HG03378 (cell line): ENCODE data around the gene KRT3.

ENCODE experiments used
- ATAC-seq: cut with Tn5 transposase; IDR thresholded peaks from one replicate; pipeline ENCODE4 v1.9.1; 2021; ENCODE audit warnings: mild to moderate bottlenecking, moderate library complexity; ENCODE audit not compliant: unreplicated experiment

Gene KRT3

GRCh38 chr12:52815161-52815560 lies 19.2 kb upstream of the KRT3 start:
- ATAC-seq = no peak

DNA sequence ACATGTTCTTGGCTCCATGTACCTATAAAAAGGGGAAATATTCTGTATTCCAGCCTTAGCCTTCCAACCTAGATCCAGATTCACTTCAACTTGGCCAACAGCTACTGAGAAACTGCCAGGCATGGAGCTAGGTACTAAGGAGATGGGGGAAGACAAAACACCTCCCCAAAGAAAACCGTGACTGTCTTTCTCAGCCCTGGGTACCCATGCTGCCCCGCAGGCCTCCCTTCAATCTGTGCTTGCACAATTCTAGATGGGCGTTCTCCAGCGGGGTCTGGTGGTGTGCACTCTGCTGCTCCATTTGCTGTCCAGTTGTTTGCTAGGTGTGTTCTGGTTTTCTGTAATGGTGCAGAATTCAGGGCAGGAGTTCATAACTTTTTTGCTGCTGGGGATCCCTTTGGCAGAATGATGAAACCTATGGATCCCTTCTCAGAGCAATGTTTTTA lies 18.8 kb upstream of the KRT3 start:
- ATAC-seq = no peak

DNA sequence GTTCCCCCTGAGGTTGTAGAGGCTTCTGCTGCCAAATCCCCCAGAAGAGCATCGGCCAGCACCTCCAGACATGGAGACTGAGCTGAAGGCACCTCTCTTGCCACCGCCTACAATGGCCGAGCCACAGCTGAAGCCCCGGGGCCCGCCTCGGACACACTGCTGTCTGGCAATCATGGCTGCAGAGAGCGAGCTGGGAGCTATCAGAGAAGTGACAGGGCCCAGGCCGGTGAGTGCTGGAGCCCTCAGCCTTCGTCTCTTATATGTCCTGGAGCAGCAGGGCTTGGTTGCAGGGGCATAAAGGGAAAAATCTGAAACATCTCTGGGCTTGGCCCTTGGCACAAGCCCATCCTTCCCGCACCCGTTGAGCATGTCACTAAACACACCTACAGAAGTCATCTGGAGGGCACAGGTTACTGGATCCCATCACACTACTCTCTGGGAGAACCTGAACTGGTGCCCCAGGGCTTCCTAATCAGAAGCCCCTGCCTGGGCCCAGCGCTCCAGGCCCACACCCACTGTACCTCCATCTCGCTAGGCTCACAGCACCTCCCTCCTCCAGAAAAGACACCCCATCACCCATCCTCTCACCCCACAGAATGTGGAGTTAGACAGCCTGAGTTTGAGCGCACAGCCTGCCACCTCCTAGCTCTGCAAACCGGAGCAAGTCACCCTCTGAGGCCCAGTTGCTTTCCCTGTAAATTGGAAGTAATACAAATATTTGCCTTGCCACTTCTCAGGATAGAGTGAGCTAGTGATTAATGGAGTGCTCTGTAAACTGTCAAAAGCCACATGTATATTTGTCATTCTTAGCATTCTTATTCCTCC lies 18.2 kb upstream of the KRT3 start, which contains the start of gene KRT4:
Gene KRT4, minus strand, starts transcription at position 232 of the 825 bp plus-strand sequence. Its CDS starts 58 bp downstream, at position 174.
- no peak for ATAC-seq

DNA sequence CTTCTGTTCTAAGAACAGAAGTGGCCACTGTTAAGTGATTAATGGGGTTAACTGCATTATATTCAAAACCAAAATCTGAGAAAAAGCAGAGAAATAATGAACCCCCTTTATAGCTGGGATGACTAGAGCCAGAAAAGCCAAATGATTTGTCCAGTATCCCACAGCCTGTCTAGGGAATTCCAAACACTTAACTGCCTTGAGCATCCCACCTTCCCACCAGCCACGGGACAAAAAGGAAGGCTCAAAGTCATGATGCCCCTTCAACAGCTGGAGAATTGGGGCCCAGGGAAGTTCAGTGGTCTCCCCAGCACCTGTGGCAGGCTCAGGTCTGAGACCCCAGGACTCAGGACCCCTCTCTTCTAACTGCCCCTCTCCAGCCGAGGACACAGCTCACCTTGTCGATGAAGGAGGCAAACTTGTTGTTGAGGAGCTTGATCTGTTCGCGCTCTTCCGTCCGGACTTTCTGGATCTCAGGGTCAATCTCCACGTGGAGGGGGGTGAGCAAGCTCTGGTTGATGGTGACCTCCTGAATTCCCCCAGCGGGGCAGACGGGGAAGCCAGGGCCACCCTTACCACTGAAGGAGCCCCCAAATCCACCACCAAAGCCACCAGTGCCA lies 17.4 kb upstream of the KRT3 start:
- no peak for ATAC-seq

DNA sequence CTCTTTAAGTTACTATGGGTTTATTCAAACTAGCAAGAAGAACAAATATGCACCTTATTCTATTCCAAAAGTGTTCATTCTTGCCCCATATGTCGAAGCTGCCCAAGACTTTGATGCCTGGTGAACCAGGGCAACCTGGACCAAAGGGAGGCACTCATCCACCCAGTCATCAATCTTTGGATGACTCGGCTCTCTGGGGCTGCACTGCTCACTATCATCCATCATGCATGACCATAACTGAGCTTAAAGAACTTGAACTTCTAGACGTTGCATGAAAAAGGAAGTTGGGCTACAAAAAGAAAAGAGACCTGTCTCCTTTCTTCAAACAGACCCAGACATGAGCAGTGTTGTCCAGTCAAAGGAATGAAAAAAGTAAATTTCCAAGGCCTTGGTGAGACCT lies 16.8 kb upstream of the KRT3 start:
- no peak for ATAC-seq

GRCh38 chr12:52812073-52812400 lies 16.1 kb upstream of the KRT3 start:
- ATAC-seq = no peak

- no peak for ATAC-seq
These were observed 15.5 kb upstream of the KRT3 start for GRCh38 chr12:52811191-52812072.

GRCh38 chr12:52810554-52810953 lies 14.6 kb upstream of the KRT3 start:
- no peak for ATAC-seq

- ATAC-seq = no peak
These were observed 13.2 kb upstream of the KRT3 start for GRCh38 chr12:52809166-52809565.

DNA sequence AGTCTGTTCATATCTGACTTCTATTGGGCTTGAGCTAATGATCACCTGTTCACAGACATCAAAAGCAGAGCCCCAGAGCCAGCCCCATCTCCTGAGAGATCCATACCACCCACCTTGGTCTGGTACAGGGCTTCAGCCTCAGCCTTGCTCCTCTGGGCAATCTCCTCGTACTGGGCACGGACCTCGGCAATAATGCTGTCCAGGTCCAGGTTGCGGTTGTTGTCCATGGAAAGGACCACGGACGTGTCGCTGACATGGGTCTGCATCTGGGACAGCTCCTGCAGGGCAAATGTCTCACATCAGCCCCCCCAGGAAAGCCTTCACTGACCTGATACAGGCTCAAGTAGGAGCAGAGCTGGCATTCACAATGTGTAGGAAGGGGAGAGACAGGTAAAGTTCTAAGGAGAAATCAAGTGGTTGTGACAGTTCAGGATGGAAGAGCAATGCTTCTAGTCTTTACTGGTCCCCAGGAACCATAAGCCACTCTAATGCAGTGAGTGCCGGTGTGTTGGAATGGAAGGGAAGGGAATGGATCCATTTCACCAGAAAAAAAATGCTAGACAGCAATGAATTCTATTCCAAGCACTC lies 12.8 kb upstream of the KRT3 start:
- no peak for ATAC-seq

DNA sequence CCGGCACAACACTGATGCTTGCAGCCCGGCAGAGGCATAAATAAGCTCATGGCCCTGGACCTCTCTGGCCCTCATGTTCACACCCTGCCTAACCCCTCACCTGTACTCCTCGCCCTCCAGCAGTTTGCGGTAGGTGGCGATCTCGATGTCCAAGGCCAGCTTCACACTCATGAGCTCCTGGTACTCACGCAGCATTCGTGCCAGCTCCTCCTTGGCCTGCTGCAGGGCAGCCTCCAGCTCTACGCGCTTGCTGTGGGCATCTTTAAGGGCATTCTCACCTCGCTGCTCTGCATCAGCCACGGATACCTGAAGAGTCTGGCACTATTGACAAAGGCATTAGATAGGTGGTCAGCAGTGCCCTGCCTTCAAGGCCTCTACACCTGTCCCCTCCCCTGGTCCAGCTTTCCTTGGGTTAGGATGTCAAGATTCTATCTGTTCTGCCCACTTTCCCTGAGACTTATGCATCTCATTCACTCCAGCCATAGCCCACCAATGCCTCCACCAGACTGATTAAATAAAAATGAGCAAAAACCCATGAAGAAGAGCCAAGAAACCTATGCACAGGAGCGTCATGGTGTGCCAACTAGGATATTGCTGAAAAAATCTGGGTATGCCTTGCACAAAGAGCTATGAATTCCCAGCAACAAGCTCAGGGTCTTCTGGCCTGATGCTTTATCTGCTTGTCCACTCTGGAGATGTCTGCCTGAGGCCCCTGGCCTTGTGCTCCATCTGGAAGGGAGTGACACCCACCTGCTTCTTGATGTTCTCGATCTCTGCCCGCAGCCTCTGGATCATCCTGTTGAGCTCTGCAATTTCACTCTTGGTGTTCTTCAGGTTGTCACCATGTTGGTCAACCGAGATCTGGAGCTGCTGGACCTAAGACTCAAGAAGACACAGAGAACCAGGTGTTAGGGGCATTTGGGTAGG lies 11.9 kb upstream of the KRT3 start:
- no peak for ATAC-seq

DNA sequence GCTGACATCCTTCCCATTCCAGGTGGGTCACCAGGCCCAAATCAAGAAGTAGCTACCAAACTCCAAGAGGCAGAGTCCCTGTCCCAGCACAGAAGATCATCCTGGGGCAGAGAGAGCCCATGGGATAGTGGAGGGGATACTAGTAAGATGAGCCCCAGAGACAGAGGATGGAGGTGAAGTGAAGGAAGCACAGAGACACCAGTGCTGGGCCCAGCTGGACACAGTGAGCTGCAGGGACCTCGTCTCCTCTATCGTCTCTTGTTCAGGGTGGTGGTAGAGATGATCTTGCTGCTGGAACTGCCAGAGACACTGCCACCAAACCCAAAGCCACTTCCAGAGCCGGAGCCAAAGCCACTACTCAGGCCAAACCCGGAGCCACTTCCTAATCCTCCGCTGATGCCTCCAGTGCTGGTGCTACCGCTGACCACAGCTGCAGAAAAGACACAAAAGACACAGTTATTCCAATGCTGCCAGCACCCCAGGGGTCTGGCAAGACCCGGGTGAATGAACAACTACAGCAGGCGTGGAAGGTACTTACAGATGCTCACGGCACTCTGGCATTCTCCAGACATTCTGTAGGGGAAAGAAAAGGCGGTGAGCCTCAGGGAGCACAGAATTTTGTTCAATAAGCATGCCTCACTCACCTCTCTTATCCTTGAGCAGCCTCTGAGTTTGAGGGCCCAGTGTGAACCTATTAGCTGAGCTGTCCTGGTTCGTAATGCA lies 11.1 kb upstream of the KRT3 start:
- ATAC-seq = no peak

- ATAC-seq = no peak
These were observed 10.4 kb upstream of the KRT3 start for GRCh38 chr12:52806169-52806811.

DNA sequence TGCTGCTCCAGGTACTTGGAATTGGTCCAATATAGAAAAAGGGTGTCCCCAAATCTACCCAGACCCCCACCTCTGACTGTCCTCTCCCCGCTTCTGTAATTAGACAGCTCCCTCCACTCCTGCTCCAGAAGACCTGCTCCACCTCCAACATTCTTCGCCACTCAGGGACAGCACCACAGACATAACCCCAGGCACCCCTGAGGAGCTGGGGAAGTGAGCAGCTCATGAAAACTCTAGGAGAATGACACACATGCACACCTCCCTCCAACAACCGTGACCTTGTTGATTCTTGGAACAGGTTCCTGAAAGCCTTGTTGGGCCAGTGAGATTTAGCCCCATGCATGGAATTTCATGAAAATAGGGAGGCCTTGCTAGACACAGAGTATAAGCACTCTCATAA lies 9.8 kb upstream of the KRT3 start:
- ATAC-seq = no peak

DNA sequence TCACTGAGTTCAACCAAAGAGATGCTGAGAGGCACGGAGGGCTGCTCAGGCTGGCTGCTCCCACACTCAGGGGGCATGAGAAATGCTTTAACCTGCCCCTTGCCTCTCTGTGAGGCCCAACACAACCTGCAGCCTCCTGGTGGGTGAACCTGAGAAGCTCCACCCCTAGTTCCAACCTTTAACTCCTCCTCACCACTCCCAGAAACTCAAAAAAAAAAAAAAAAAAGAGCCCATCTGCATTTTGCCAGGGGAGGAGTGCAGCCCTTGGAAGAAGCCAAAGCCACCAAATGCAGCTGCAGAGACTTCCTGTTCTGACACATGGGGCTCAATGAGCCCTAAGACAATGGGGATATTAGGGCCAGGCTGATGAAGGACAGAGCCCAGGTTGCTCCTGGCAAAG lies 9.1 kb upstream of the KRT3 start:
- ATAC-seq = no peak

DNA sequence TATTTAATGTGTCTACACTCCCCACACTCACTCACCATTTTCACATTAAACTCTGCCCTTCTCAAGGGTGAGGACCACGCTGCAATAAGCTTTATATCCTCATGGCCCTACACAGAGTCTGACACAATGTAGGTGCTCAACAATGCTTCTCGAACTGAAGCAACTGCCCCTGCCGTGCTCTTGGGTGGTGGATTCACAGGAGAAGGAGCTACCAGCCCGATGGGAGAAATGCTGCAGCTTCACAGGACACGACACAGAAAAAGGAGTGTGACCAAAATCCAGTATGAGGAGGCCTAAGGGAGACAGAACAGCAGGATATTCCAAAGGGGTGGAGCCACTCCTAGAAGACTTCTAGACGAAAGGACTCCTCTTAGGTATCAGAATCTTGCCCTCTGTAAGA lies 6.5 kb upstream of the KRT3 start:
- no peak for ATAC-seq

DNA sequence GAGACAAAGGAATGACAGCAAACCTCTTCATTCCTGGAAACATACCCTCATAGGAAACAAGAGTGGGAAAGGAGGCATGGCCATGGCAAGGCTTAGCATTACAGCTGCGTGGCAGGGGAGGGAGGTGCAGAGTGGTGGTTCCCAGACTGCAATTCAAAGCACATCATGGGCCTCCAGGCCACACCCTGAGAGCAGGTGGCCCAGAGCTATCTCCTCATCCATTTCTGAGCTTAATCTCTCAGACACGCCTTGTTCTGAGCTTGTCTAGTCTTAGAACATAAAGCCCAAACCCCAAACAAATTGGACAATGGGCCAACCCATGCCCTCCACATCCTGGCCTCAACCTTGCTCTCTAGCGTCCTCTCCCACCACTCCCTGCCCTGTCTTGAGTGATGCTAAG lies 5.9 kb upstream of the KRT3 start:
- ATAC-seq = no peak

- ATAC-seq = no peak
These were observed 4.5 kb upstream of the KRT3 start for GRCh38 chr12:52800259-52800917.
